Measurements from ENCODE around the gene PHACTR1.

- TF ChIP-seq POLR2A (IDR thresholded peaks at IDR 0.05; ENCODE audit: low read length) (no peak), GATA1 (IDR thresholded peaks at IDR 0.05; ENCODE audit: low read depth, low read length) (no peak)
These were observed 525.6 kb downstream of the PHACTR1 start for GRCh38 chr6:13242178-13242577.
